ENCODE data around the gene GNAS.

GNAS gene

DNA sequence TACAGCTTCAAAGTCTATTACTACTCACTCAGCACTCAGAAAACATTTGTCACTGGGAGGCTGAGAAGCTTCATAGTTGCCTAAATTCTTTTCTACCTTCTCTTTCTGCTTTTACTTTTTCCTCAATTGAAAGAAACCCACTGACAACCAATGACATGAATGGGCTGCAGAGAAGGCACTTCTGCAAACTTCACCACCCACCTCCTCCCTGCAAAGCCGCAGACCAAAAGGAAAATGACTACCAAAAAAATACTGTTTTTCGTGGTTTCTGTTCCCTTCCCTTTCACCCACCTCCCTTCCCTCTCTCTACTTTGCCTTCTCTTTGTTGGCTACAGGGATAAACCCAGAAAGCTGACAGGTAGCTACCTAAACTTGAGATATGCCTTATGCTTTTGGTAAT is 5.1 kb upstream of the GNAS start:
- peak; percentile 60 for DNase-seq
- in situ Hi-C loops (cut with MboI; ENCODE audit: low pct_unique_long_range_greater_than_20kb, low sequenced_read_pairs) = loop anchor here (25.0 kb wide), 1 partner anchor 610 kb away; the partner anchor contains the start of gene ANKRD60

DNA sequence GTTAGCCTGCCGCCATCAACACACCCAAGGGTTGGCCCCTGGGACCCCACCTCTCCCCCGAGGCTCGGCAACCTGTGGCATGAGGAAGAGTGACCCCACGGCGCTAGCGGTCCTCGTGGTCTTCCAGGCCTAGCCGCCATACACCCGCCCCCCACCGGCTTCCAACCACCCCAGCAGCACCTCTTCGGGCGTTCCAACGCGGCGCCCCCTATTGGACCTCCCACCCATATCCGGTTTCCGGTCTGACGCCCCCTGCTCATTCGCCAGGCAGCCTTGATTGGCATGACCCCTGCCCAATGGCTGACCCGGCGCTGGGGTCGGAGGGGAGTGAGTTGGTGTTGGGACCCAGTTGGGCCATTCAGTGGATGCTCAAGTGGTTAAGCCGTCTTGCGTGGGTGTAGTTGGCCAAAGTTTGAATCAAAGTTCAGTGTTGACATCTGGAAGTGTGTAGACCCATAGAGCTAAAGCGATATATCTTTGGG is 1.8 kb upstream of the GNAS start, which contains the start of gene GNAS-AS1:
TSS of gene GNAS-AS1 (minus strand) at position 210 of the 482 bp plus-strand sequence.
- DNase-seq = no peak
- in situ Hi-C loops (cut with MboI; ENCODE audit: low pct_unique_long_range_greater_than_20kb, low sequenced_read_pairs) = loop anchor here (25.0 kb wide), 2 partner anchors 362 to 562 kb away; no protein-coding TSS in a partner anchor

GRCh38 chr20:58851221-58851968 is 1.1 kb upstream of the GNAS start:
- no peak for DNase-seq
- in situ Hi-C loops (cut with MboI; ENCODE audit: low pct_unique_long_range_greater_than_20kb, low sequenced_read_pairs) = loop anchor here (25.0 kb wide), 2 partner anchors 361 to 561 kb away; no protein-coding TSS in a partner anchor

DNA sequence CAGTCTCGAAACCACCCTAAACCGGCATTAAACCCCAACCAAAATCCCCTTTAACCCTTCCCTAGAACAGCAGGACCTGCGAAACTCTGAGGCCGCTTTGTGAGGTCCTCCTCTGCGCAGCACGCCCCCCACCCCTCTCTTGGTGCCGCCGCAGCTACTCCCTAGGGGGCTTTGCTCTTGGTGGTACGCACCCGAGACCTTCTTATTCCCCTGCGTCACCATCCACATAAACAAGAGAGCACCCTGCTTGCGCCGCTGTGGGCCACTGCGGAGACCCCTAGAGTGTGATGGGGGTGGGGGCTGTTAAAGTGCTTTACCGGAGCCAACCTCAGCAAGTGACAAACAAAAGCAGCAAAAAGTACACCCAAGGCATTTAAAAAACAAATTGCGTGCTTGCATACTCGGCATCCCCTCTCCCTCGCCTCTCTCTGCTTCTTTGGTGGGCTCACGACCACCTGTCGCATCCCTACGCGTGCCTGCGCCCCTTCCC is 502 bp upstream of the GNAS start:
- in situ Hi-C loops (cut with MboI; ENCODE audit: low pct_unique_long_range_greater_than_20kb, low sequenced_read_pairs) = loop anchor here (25.0 kb wide), 2 partner anchors 360 to 560 kb away; no protein-coding TSS in a partner anchor
- DNase-seq = no peak

DNA sequence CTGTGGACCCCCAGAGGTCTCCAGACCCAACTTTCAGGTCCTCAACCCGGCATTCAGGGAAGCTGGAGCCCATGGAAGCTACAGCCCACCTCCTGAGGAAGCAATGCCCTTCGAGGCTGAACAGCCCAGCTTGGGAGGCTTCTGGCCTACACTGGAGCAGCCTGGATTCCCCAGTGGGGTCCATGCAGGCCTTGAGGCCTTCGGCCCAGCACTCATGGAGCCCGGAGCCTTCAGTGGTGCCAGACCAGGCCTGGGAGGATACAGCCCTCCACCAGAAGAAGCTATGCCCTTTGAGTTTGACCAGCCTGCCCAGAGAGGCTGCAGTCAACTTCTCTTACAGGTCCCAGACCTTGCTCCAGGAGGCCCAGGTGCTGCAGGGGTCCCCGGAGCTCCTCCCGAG is 950 bp downstream of the GNAS start:
- in situ Hi-C loops (cut with MboI; ENCODE audit: low pct_unique_long_range_greater_than_20kb, low sequenced_read_pairs) = loop anchor here (25.0 kb wide), 2 partner anchors 359 to 559 kb away; no protein-coding TSS in a partner anchor
- no peak for DNase-seq

DNA sequence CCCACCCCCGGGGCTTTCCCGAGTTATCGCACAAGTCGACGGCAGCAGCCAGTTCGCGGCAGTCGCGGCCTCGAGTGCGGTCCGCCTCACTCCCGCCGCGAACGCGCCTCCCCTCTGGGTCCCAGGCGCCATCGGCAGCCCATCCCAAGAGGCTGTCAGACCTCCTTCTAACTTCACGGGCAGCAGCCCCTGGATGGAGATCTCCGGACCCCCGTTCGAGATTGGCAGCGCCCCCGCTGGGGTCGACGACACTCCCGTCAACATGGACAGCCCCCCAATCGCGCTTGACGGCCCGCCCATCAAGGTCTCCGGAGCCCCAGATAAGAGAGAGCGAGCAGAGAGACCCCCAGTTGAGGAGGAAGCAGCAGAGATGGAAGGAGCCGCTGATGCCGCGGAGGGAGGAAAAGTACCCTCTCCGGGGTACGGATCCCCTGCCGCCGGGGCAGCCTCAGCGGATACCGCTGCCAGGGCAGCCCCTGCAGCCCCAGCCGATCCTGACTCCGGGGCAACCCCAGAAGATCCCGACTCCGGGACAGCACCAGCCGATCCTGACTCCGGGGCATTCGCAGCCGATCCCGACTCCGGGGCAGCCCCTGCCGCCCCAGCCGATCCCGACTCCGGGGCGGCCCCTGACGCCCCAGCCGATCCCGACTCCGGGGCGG is 1.6 kb downstream of the GNAS start:
- in situ Hi-C loops (cut with MboI; ENCODE audit: low pct_unique_long_range_greater_than_20kb, low sequenced_read_pairs) = loop anchor here (25.0 kb wide), 2 partner anchors 358 to 558 kb away; no protein-coding TSS in a partner anchor
- DNase-seq = no peak

DNA sequence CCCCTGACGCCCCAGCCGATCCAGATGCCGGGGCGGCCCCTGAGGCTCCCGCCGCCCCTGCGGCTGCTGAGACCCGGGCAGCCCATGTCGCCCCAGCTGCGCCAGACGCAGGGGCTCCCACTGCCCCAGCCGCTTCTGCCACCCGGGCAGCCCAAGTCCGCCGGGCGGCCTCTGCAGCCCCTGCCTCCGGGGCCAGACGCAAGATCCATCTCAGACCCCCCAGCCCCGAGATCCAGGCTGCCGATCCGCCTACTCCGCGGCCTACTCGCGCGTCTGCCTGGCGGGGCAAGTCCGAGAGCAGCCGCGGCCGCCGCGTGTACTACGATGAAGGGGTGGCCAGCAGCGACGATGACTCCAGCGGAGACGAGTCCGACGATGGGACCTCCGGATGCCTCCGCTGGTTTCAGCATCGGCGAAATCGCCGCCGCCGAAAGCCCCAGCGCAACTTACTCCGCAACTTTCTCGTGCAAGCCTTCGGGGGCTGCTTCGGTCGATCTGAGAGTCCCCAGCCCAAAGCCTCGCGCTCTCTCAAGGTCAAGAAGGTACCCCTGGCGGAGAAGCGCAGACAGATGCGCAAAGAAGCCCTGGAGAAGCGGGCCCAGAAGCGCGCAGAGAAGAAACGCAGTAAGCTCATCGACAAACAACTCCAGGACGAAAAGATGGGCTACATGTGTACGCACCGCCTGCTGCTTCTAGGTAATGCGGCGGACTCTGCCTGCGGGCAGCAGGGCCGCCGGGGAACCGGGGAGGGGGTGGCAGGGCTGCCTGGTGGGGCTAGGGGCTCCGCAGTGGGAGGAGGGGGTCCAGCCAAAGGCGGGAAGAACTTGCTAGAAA is 2.3 kb downstream of the GNAS start:
- in situ Hi-C loops (cut with MboI; ENCODE audit: low pct_unique_long_range_greater_than_20kb, low sequenced_read_pairs) = loop anchor here (25.0 kb wide), 2 partner anchors 357 to 557 kb away; no protein-coding TSS in a partner anchor
- no peak for DNase-seq

DNA sequence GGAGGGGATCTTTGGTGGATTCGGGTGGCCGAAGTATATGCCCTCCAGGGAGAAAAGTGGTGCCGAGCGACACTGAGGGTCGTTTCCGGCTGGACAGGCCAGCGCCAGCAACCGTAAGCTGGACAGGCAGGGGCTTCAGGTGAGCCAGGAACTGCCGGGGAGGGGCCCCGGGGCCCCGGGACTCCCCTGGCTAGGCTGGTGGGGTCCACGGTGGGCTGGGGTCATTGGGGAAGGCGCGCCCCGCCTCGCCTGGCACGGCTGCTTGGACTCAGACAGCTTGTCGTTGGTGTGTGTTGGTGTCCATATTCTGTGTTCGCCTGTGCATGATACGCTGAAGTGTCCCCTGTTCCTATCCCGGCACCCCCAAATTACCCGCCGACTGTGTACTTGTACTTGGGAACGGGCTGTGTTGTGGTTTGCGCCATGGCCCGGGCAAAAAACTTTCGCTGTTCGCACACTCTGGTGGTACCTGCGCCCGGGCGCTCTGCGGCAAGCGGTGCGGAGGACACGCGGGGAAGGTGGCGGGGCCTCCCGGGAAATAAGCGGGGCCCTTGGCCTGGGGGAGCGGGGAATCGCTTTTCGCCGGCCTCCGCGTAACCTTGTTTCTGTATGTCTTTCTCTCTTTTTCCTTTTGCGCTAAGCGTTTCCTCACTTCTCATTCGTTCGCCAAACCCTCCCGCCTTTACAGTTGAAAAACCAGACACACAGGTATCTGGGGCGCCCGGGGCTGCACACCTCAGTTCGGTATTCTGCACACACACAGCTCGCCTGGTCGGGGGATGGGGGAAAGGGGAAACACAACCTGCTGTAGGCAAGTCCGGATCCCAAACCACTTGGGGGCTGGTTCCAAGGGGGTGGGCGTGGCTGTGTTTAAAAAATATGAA is 3.2 kb downstream of the GNAS start:
- DNase-seq = no peak
- in situ Hi-C loops (cut with MboI; ENCODE audit: low pct_unique_long_range_greater_than_20kb, low sequenced_read_pairs) = loop anchor here (25.0 kb wide), 2 partner anchors 357 to 557 kb away; no protein-coding TSS in a partner anchor

DNA sequence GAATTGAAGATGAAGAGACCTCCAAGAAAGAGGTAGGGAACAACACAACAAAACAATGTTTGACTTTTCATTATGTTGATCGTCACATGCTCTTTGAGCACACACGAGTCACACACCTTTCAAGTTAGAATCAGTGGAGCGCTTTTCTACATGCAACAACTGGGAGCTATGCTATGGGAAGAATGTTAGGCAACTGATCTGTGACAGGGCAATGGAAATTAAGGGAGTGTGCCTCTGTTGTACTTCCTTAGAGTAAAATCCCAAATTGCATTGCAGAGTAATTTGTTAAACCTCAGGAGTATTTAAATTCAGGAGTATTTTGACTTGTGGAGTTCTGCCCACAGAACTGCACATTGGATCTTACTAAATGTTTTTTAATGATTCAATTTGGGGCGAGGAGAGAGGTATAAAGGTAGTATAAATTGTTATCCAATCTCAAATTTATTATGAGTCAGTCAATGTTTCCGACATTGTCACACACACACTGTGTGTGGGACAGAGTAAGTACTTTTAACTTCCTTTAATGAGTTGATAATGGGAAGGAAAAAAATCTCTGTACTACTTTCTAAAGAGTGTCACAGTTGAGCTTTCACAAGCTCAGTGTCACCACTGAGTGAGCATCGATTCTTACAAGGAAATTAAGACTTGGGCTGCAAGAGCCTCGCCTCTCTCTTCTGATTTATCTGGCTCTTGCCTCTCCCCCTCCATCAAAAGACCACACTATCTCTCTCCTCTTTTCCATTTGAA is 10.7 kb downstream of the GNAS start:
- in situ Hi-C loops (cut with MboI; ENCODE audit: low pct_unique_long_range_greater_than_20kb, low sequenced_read_pairs) = loop anchor here (25.0 kb wide), 2 partner anchors 349 to 549 kb away; no protein-coding TSS in a partner anchor
- DNase-seq = no peak

- DNase-seq = peak; percentile 21
- in situ Hi-C loops (cut with MboI; ENCODE audit: low pct_unique_long_range_greater_than_20kb, low sequenced_read_pairs) = loop anchor here (25.0 kb wide), 2 partner anchors 348 to 548 kb away; no protein-coding TSS in a partner anchor
Measured at GRCh38 chr20:58864346-58864745, 11.8 kb downstream of the GNAS start.

DNA sequence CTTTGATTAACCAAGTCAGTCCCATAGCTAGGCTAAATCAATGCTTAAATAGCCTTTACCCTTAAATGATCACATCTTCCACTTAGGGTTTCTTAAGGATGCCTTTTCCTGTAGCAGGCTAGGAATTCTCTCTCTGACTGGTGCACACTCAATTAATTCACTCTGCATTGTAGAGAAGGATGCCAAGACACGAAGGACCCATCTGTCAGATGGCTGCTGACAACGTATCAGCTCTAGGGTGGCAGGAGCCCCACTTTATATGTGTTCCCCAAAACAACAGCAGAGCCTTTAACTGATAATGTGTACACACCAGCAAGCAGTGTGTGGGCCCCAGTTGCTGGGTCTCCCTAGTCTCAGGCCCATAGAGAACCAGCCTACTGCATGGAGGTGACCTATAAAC is 13.3 kb downstream of the GNAS start:
- in situ Hi-C loops (cut with MboI; ENCODE audit: low pct_unique_long_range_greater_than_20kb, low sequenced_read_pairs) = loop anchor here (25.0 kb wide), 2 partner anchors 346 to 546 kb away; no protein-coding TSS in a partner anchor
- no peak for DNase-seq

DNA sequence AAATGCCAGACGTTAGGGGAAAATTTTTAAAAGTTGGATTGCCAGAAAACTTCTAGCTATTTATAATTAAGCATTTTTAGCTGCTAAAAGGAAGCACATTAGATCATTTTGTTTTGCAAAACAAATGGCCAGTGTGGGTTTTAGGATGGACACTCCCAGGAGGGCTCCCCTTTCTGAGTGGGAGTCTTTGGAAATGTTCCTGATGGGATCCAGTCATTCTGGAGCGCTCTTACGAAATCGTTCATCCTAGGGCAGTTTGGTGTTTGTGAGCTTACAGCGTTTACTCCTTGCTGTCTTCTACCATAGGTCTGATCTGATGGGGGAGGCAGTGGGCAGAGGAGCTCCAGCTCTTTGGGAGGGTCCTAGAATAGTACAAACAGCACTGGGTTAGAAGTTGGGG is 14.7 kb downstream of the GNAS start:
- in situ Hi-C loops (cut with MboI; ENCODE audit: low pct_unique_long_range_greater_than_20kb, low sequenced_read_pairs) = loop anchor here (25.0 kb wide), 2 partner anchors 345 to 545 kb away; no protein-coding TSS in a partner anchor
- DNase-seq = no peak

DNA sequence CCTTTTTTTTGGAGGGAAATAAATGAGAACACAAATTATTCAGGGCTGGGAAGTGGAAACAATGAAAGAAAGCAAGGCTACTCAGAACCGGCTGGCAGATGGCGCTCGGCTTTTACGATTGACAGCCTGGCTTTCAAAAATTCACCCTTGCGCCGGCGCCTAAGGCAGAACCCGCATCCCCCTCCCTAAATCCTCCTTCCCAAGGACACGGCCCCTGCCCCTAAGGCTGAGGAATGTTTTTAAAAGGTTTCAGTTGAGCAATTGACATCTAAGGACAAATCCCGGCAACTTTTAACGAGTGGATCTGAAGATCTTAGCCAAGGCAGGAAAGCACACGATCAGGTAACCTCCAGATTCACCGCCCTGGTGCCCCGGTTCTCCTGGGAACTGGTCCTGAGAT is 16.3 kb downstream of the GNAS start:
- peak; percentile 37 for DNase-seq
- in situ Hi-C loops (cut with MboI; ENCODE audit: low pct_unique_long_range_greater_than_20kb, low sequenced_read_pairs) = loop anchor here (25.0 kb wide), 2 partner anchors 344 to 544 kb away; no protein-coding TSS in a partner anchor

DNA sequence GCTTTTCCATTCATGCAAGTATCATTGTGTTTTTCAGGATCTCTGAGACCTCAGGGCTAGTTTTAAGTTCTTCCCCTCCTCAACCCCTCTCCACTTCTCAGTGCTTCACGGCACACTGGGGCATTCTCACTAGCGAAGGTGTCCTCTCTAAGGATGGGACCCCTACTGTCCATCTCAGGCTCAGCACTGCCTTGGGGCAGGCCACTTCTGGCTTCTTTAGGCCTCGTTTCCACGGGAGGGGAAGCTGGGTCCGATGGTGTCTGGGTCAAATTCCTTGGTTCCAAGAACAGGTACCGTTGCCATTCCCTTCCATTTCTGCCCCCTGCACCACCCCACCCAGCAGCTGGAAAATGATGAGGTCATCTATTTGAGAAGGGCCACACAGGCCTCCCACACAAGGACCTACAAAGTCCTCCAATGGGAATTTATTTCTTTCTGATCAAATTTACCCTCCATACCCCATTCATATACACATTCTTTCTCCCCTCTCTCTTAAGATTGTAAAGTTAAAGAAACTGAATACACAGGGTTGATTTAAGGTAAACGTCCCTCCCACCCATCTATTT is 17.2 kb downstream of the GNAS start:
- DNase-seq = no peak
- in situ Hi-C loops (cut with MboI; ENCODE audit: low pct_unique_long_range_greater_than_20kb, low sequenced_read_pairs) = loop anchor here (25.0 kb wide), 2 partner anchors 343 to 543 kb away; no protein-coding TSS in a partner anchor

GRCh38 chr20:58870293-58871014 is 17.9 kb downstream of the GNAS start:
- in situ Hi-C loops (cut with MboI; ENCODE audit: low pct_unique_long_range_greater_than_20kb, low sequenced_read_pairs) = loop anchor here (25.0 kb wide), 2 partner anchors 342 to 542 kb away; no protein-coding TSS in a partner anchor
- peak; percentile 64 for DNase-seq
